ENCODE measurements around the gene POLR1A. TPM values are rescaled to one million over a fixed set of nuclear protein-coding genes. Genes with fewer than 3 reads are reported as not detected.

The POLR1A gene
- total and polyA plus RNA-seq, 2 experiments from 2014 or later, result 6.3 to 19.0 TPM

DNA sequence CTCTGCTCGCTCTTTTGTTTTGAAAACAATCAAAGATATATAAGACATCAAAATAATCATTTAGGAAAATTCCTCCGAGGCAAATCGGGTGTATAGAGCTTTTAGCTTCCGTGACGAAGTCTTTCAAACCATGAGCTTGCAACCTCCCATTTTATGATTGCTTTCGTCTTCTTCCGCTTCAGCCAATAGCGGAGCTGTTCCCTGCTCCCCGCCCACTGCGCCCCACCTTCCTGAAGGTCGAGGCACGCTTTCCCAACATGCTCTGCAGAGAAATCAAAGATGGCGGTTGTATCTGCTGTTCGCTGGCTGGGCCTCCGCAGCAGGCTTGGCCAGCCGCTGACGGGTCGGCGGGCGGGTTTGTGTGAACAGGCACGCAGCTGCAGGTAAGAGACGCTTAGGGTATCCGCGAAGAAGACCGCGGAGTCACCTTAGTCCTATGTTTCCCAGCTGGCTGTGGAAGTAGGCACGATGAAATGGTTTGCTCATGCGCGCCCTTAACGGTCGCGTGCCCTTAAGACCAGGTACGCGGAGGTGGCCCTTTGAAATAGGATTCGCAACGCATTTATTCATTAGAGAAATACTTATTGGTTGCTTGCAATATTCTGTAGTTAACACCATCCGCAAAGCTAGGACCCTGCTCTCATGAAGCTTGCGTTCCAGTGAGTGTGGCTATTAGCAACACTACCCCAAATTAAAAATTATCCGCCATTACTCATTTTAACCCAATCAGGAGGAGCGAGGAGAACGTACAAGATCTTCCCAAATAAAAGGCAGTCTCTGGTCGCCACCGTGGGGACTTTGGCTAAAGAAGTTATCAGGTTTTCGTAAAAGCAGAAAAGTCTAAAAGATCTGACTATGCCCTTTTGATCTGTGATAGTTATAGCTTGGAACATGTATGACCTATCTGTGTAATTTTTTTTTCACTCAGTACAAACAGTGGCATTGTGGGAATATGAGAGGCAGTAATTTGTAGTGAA, 571 bp upstream of the POLR1A start, which contains the start of gene PTCD3:
PTCD3 (plus strand) TSS at position 267 of the 977 bp plus-strand sequence; CDS start at position 280, 13 bp downstream.
- Histone ChIP-seq H3K27ac (peak within 1 kb of the TSS; percentile 79), H3K4me1 (ENCODE audit: insufficient read depth) (peaks cover 19% of the 10 kb centered on the region), H3K9me2 (replicated peaks; ENCODE audit: insufficient read depth) (no peaks in the 10 kb centered on the region), H3K79me2 (peaks cover 84% of the 10 kb centered on the region), H3K9me3 (ENCODE audit: low read depth) (no peaks in the 10 kb centered on the region), H3K36me3 (replicated peaks; ENCODE audit: insufficient read depth, low read depth) (no peaks in the 10 kb centered on the region), H3K27me3 (no peaks in the 10 kb centered on the region), H3K4me2 (peak within 1 kb of the TSS; percentile 93), H4K20me1 (ENCODE audit: insufficient read depth, poor library complexity, severe bottlenecking) (peaks cover 10% of the 10 kb centered on the region), H3K4me3 (peak within 1 kb of the TSS; percentile 64), H2AFZ (peak within 1 kb of the TSS; percentile 64)
- DNase-seq (ENCODE audit: low spot score), result peak; percentile 97
- WGBS (ENCODE audit: low lambda C conversion rate, missing lambda C conversion rate), result 1% methylated on average over 44 of the region's 44 CpGs
- no peak for TF ChIP-seq EZH2phosphoT487 (IDR thresholded peaks at IDR 0.05; ENCODE audit: low read depth, severe bottlenecking, unreplicated experiment)
- TF ChIP-seq EZH2 (IDR thresholded peaks at IDR 0.05; ENCODE audit: borderline replicate concordance), result no peak
- TF ChIP-seq, protein P1, sequence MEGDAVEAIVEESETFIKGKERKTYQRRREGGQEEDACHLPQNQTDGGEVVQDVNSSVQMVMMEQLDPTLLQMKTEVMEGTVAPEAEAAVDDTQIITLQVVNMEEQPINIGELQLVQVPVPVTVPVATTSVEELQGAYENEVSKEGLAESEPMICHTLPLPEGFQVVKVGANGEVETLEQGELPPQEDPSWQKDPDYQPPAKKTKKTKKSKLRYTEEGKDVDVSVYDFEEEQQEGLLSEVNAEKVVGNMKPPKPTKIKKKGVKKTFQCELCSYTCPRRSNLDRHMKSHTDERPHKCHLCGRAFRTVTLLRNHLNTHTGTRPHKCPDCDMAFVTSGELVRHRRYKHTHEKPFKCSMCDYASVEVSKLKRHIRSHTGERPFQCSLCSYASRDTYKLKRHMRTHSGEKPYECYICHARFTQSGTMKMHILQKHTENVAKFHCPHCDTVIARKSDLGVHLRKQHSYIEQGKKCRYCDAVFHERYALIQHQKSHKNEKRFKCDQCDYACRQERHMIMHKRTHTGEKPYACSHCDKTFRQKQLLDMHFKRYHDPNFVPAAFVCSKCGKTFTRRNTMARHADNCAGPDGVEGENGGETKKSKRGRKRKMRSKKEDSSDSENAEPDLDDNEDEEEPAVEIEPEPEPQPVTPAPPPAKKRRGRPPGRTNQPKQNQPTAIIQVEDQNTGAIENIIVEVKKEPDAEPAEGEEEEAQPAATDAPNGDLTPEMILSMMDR (IDR thresholded peaks at IDR 0.05; ENCODE audit: poor library complexity), result no peak

DNA sequence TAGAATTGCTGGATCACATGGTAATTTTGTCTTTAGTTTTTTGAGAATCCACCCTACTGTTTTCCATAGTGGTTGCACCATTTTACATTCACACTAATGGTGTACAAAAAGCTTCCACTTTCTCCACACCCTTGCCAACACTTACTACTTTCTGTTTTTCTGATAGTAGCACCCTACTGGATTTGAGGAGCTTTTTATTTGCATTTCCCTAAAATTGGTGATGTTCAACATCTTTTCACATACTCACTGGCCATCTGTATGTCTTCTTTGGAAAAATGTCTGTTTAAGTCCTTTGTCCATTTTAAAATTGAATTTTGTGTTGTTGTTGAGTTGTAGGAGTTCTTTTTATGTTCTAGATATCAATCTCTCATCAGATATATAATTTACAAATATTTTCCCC, 3.5 kb downstream of the POLR1A start:
- TF ChIP-seq, protein P1 (IDR thresholded peaks at IDR 0.05; ENCODE audit: poor library complexity), result no peak
- no peak for TF ChIP-seq EZH2 (IDR thresholded peaks at IDR 0.05; ENCODE audit: borderline replicate concordance)
- TF ChIP-seq EZH2phosphoT487 (IDR thresholded peaks at IDR 0.05; ENCODE audit: low read depth, severe bottlenecking, unreplicated experiment), result no peak
- H3K4me1 ChIP-seq (ENCODE audit: insufficient read depth), result peaks cover 8% of the 10 kb centered on the region
- H3K79me2 ChIP-seq, result peaks cover 70% of the 10 kb centered on the region
- H3K27me3 ChIP-seq, result no peaks in the 10 kb centered on the region
- DNase-seq (ENCODE audit: low spot score), result no peak
- H3K36me3 ChIP-seq (replicated peaks; ENCODE audit: insufficient read depth, low read depth), result no peaks in the 10 kb centered on the region
- H3K4me3 ChIP-seq, result no peak overlapping the region
- H4K20me1 ChIP-seq (ENCODE audit: insufficient read depth, poor library complexity, severe bottlenecking), result peaks cover under 1% of the 10 kb centered on the region
- H3K9me2 ChIP-seq (replicated peaks; ENCODE audit: insufficient read depth), result no peaks in the 10 kb centered on the region
- H2AFZ ChIP-seq, result no peak overlapping the region
- no peaks in the 10 kb centered on the region for H3K9me3 ChIP-seq (ENCODE audit: low read depth)
- H3K4me2 ChIP-seq, result no peak overlapping the region
- no peak overlapping the region for H3K27ac ChIP-seq

DNA sequence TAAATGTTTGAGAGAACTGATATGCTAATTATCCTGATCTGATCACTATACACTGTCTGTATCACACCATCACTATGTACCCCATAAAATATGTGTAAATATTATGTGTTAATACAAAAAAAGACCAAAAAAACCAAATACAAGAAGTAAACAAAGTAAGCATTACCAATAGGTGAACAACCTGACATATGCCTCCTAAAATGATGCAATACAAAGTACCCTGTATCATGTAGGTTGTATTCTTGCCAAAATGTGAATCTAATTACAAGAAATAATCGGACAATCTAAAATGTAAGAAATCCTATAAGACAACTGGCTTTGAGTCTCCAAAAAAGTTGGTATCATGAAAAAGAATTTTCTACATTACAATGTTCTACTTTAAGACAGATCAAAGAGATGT, 7.8 kb downstream of the POLR1A start:
- Histone ChIP-seq H3K9me2 (replicated peaks; ENCODE audit: insufficient read depth) (no peaks in the 10 kb centered on the region), H4K20me1 (ENCODE audit: insufficient read depth, poor library complexity, severe bottlenecking) (no peaks in the 10 kb centered on the region), H2AFZ (no peak overlapping the region), H3K79me2 (peaks cover 55% of the 10 kb centered on the region), H3K27me3 (no peaks in the 10 kb centered on the region), H3K4me3 (no peak overlapping the region), H3K27ac (no peak overlapping the region), H3K36me3 (replicated peaks; ENCODE audit: insufficient read depth, low read depth) (no peaks in the 10 kb centered on the region), H3K9me3 (ENCODE audit: low read depth) (no peaks in the 10 kb centered on the region), H3K4me2 (no peak overlapping the region), H3K4me1 (ENCODE audit: insufficient read depth) (no peaks in the 10 kb centered on the region)
- no peak for TF ChIP-seq EZH2 (IDR thresholded peaks at IDR 0.05; ENCODE audit: borderline replicate concordance)
- TF ChIP-seq, protein P1 (IDR thresholded peaks at IDR 0.05; ENCODE audit: poor library complexity), result no peak
- TF ChIP-seq EZH2phosphoT487 (IDR thresholded peaks at IDR 0.05; ENCODE audit: low read depth, severe bottlenecking, unreplicated experiment), result no peak
- no peak for DNase-seq (ENCODE audit: low spot score)
- 96% methylated on average over 1 of the region's 1 CpG for WGBS (ENCODE audit: low lambda C conversion rate, missing lambda C conversion rate)
